ENCODE results near the gene ATP1A2.

ATP1A2 gene

GRCh38 chr1:160089883-160090282 is 25.7 kb upstream of the ATP1A2 start:
- Histone ChIP-seq H3F3A (ENCODE audit: insufficient read depth, low read length) (no peaks in the 10 kb centered on the region), H3K27me3 (ENCODE audit: insufficient read depth, low read length) (no peaks in the 10 kb centered on the region)

GRCh38 chr1:160090760-160091159 is 24.8 kb upstream of the ATP1A2 start:
- no peaks in the 10 kb centered on the region for H3F3A ChIP-seq (ENCODE audit: insufficient read depth, low read length)
- H3K27ac ChIP-seq (ENCODE audit: low read depth, low read length, poor library complexity, severe bottlenecking), result no peak overlapping the region
- H3K9me2 ChIP-seq (ENCODE audit: low read depth, low read length), result no peaks in the 10 kb centered on the region
- H3K4me3 ChIP-seq (ENCODE audit: low read depth, low read length, poor library complexity, severe bottlenecking), result no peak overlapping the region
- no peak overlapping the region for H3K4me2 ChIP-seq (ENCODE audit: low read length)
- no peaks in the 10 kb centered on the region for H3K9me3 ChIP-seq (ENCODE audit: low read length)
- no peak overlapping the region for H3K9ac ChIP-seq (ENCODE audit: low read length)
- no peak overlapping the region for H2AFZ ChIP-seq (ENCODE audit: low read length)
- peaks cover 14% of the 10 kb centered on the region for H3K36me3 ChIP-seq (ENCODE audit: insufficient read depth, low read length)
- no peak for TF ChIP-seq CTCF (IDR thresholded peaks at IDR 0.05; ENCODE audit: low read length)
- no peak for TF ChIP-seq EZH2 (IDR thresholded peaks at IDR 0.05; ENCODE audit: borderline replicate concordance, low read length)
- H3K79me2 ChIP-seq (ENCODE audit: insufficient read depth, low read length), result no peaks in the 10 kb centered on the region
- H3K27me3 ChIP-seq (ENCODE audit: insufficient read depth, low read length), result no peaks in the 10 kb centered on the region
- no peaks in the 10 kb centered on the region for H4K20me1 ChIP-seq (ENCODE audit: insufficient read depth, low read length)
- no peaks in the 10 kb centered on the region for H3K4me1 ChIP-seq (ENCODE audit: insufficient read depth, low read length, severe bottlenecking)

More at GRCh38 chr1:160089883-160090282, 25.7 kb upstream of the ATP1A2 start:
- Histone ChIP-seq H4K20me1 (ENCODE audit: insufficient read depth, low read length) (no peaks in the 10 kb centered on the region), H3K9me2 (ENCODE audit: low read depth, low read length) (no peaks in the 10 kb centered on the region), H2AFZ (ENCODE audit: low read length) (no peak overlapping the region), H3K4me3 (ENCODE audit: low read depth, low read length, poor library complexity, severe bottlenecking) (no peak overlapping the region), H3K36me3 (ENCODE audit: insufficient read depth, low read length) (peaks cover 14% of the 10 kb centered on the region), H3K4me2 (ENCODE audit: low read length) (no peak overlapping the region), H3K79me2 (ENCODE audit: insufficient read depth, low read length) (no peaks in the 10 kb centered on the region), H3K9me3 (ENCODE audit: low read length) (no peaks in the 10 kb centered on the region), H3K27ac (ENCODE audit: low read depth, low read length, poor library complexity, severe bottlenecking) (no peak overlapping the region), H3K9ac (ENCODE audit: low read length) (no peak overlapping the region), H3K4me1 (ENCODE audit: insufficient read depth, low read length, severe bottlenecking) (no peaks in the 10 kb centered on the region)
- TF ChIP-seq CTCF (IDR thresholded peaks at IDR 0.05; ENCODE audit: low read length) (no peak), EZH2 (IDR thresholded peaks at IDR 0.05; ENCODE audit: borderline replicate concordance, low read length) (no peak)

GRCh38 chr1:160091666-160092223 is 23.8 kb upstream of the ATP1A2 start:
- no peak overlapping the region for H3K4me3 ChIP-seq (ENCODE audit: low read depth, low read length, poor library complexity, severe bottlenecking)
- peaks cover 3% of the 10 kb centered on the region for H3K4me1 ChIP-seq (ENCODE audit: insufficient read depth, low read length, severe bottlenecking)
- no peak overlapping the region for H2AFZ ChIP-seq (ENCODE audit: low read length)
- H3K9me3 ChIP-seq (ENCODE audit: low read length), result no peaks in the 10 kb centered on the region
- peaks cover 14% of the 10 kb centered on the region for H3K36me3 ChIP-seq (ENCODE audit: insufficient read depth, low read length)
- no peak overlapping the region for H3K27ac ChIP-seq (ENCODE audit: low read depth, low read length, poor library complexity, severe bottlenecking)
- H3K27me3 ChIP-seq (ENCODE audit: insufficient read depth, low read length), result no peaks in the 10 kb centered on the region
- H4K20me1 ChIP-seq (ENCODE audit: insufficient read depth, low read length), result no peaks in the 10 kb centered on the region
- H3F3A ChIP-seq (ENCODE audit: insufficient read depth, low read length), result no peaks in the 10 kb centered on the region
- H3K9me2 ChIP-seq (ENCODE audit: low read depth, low read length), result no peaks in the 10 kb centered on the region
- H3K4me2 ChIP-seq (ENCODE audit: low read length), result no peak overlapping the region
- TF ChIP-seq EZH2 (IDR thresholded peaks at IDR 0.05; ENCODE audit: borderline replicate concordance, low read length) (no peak), CTCF (IDR thresholded peaks at IDR 0.05; ENCODE audit: low read length) (no peak)
- H3K79me2 ChIP-seq (ENCODE audit: insufficient read depth, low read length), result no peaks in the 10 kb centered on the region
- H3K9ac ChIP-seq (ENCODE audit: low read length), result no peak overlapping the region
